Measurements from ENCODE around the gene ATP13A5. TPM values are rescaled to one million over a fixed set of nuclear protein-coding genes. Genes with fewer than 3 reads are reported as not detected.

The ATP13A5 gene
- total RNA-seq, 1 experiment from 2014 or later: not detected

- no peaks in the 10 kb centered on the region for H3K36me3 ChIP-seq (ENCODE audit: control insufficient read depth, insufficient read depth, low read length)
- BruUV-seq (replicated peaks): no TSS peak
- no peaks in the 10 kb centered on the region for H3K9me3 ChIP-seq (ENCODE audit: control insufficient read depth, insufficient read depth, low read depth, low read length)
- H3K4me3 ChIP-seq (ENCODE audit: low read depth in 2 of 2, low read length in 2 of 2): no peak overlapping the region
- ATAC-seq (no peak), DNase-seq (ENCODE audit: low read depth, low spot score) (no peak)
- in situ Hi-C loops (cut with HindIII; ENCODE audit: low pct_unique_long_range_greater_than_20kb, low sequenced_read_pairs) (no loop called here), intact Hi-C loops (cut with micrococcal nuclease; ENCODE audit: unreplicated experiment) (no loop called here)
- H3K4me1 ChIP-seq (ENCODE audit: control insufficient read depth, insufficient read depth, low read length): no peaks in the 10 kb centered on the region
- POLR2A ChIA-PET: no interaction called here
- CTCF ChIA-PET: no interaction called here
- peaks cover 7% of the 10 kb centered on the region for H3K27me3 ChIP-seq (ENCODE audit: control insufficient read depth, insufficient read depth, low read length)
- no peak overlapping the region for H3K27ac ChIP-seq (ENCODE audit: low read length)
- TF ChIP-seq SIN3A (IDR thresholded peaks at IDR 0.05; ENCODE audit: borderline replicate concordance, insufficient read depth, low read depth, low read length) (no peak), POLR2AphosphoS5 (IDR thresholded peaks at IDR 0.05; ENCODE audit: low read depth, low read length) (no peak), TCF7L2 (IDR thresholded peaks at IDR 0.05; ENCODE audit: low read depth, low read length) (no peak)
- TF ChIP-seq, protein P1, sequence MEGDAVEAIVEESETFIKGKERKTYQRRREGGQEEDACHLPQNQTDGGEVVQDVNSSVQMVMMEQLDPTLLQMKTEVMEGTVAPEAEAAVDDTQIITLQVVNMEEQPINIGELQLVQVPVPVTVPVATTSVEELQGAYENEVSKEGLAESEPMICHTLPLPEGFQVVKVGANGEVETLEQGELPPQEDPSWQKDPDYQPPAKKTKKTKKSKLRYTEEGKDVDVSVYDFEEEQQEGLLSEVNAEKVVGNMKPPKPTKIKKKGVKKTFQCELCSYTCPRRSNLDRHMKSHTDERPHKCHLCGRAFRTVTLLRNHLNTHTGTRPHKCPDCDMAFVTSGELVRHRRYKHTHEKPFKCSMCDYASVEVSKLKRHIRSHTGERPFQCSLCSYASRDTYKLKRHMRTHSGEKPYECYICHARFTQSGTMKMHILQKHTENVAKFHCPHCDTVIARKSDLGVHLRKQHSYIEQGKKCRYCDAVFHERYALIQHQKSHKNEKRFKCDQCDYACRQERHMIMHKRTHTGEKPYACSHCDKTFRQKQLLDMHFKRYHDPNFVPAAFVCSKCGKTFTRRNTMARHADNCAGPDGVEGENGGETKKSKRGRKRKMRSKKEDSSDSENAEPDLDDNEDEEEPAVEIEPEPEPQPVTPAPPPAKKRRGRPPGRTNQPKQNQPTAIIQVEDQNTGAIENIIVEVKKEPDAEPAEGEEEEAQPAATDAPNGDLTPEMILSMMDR (IDR thresholded peaks at IDR 0.05): no peak
- TF ChIP-seq, protein P2, sequence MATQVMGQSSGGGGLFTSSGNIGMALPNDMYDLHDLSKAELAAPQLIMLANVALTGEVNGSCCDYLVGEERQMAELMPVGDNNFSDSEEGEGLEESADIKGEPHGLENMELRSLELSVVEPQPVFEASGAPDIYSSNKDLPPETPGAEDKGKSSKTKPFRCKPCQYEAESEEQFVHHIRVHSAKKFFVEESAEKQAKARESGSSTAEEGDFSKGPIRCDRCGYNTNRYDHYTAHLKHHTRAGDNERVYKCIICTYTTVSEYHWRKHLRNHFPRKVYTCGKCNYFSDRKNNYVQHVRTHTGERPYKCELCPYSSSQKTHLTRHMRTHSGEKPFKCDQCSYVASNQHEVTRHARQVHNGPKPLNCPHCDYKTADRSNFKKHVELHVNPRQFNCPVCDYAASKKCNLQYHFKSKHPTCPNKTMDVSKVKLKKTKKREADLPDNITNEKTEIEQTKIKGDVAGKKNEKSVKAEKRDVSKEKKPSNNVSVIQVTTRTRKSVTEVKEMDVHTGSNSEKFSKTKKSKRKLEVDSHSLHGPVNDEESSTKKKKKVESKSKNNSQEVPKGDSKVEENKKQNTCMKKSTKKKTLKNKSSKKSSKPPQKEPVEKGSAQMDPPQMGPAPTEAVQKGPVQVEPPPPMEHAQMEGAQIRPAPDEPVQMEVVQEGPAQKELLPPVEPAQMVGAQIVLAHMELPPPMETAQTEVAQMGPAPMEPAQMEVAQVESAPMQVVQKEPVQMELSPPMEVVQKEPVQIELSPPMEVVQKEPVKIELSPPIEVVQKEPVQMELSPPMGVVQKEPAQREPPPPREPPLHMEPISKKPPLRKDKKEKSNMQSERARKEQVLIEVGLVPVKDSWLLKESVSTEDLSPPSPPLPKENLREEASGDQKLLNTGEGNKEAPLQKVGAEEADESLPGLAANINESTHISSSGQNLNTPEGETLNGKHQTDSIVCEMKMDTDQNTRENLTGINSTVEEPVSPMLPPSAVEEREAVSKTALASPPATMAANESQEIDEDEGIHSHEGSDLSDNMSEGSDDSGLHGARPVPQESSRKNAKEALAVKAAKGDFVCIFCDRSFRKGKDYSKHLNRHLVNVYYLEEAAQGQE (IDR thresholded peaks at IDR 0.05; ENCODE audit: insufficient read depth in 1 of 2, low read depth in 2 of 2, low read length in 1 of 2): no peak
Measured at GRCh38 chr3:193407112-193407511, 28.6 kb upstream of the ATP13A5 start.

GRCh38 chr3:193403307-193403706 lies 24.8 kb upstream of the ATP13A5 start:
- no peak for ATAC-seq
- ChIA-PET CTCF (no interaction called here), POLR2A (no interaction called here)
- no peaks in the 10 kb centered on the region for H3K36me3 ChIP-seq (ENCODE audit: control insufficient read depth, insufficient read depth, low read length)
- DNase-seq (ENCODE audit: low read depth, low spot score): no peak
- BruUV-seq (replicated peaks): no TSS peak
- no peaks in the 10 kb centered on the region for H3K9me3 ChIP-seq (ENCODE audit: control insufficient read depth, insufficient read depth, low read depth, low read length)
- H3K27ac ChIP-seq (ENCODE audit: low read length): no peak overlapping the region
- peaks cover 4% of the 10 kb centered on the region; the same call in 1 of the 2 replicates for H3K27me3 ChIP-seq (ENCODE audit: control insufficient read depth, insufficient read depth, low read length)
- in situ Hi-C loops (cut with HindIII; ENCODE audit: low pct_unique_long_range_greater_than_20kb, low sequenced_read_pairs) (no loop called here), intact Hi-C loops (cut with micrococcal nuclease; ENCODE audit: unreplicated experiment) (no loop called here)
- TF ChIP-seq POLR2AphosphoS5 (IDR thresholded peaks at IDR 0.05; ENCODE audit: low read depth, low read length) (no peak), TCF7L2 (IDR thresholded peaks at IDR 0.05; ENCODE audit: low read depth, low read length) (no peak), SIN3A (IDR thresholded peaks at IDR 0.05; ENCODE audit: borderline replicate concordance, insufficient read depth, low read depth, low read length) (no peak)
- TF ChIP-seq, protein P1 (IDR thresholded peaks at IDR 0.05): no peak
- TF ChIP-seq, protein P2 (IDR thresholded peaks at IDR 0.05; ENCODE audit: insufficient read depth in 1 of 2, low read depth in 2 of 2, low read length in 1 of 2): no peak
- no peak overlapping the region for H3K4me3 ChIP-seq (ENCODE audit: low read depth in 2 of 2, low read length in 2 of 2)
- no peaks in the 10 kb centered on the region for H3K4me1 ChIP-seq (ENCODE audit: control insufficient read depth, insufficient read depth, low read length)

Measured in Panc1 (cell line).